ENCODE results near the gene TALDO1. TPM values are rescaled to one million over a fixed set of nuclear protein-coding genes. Genes with fewer than 3 reads are reported as not detected.
A peak's percentile ranks its signal among the peaks of the same experiment; 100 is the strongest.

TALDO1 gene
- total and polyA plus RNA-seq, 2 experiments from 2014 or later = 353 to 402 TPM

- Histone ChIP-seq H3K27me3 (ENCODE audit: insufficient read depth) (no peaks in the 10 kb centered on the region), H3K27ac (ENCODE audit: low read depth) (no peak overlapping the region), H3K9me2 (ENCODE audit: insufficient read depth) (no peaks in the 10 kb centered on the region), H3K4me1 (ENCODE audit: insufficient read depth) (peaks cover 11% of the 10 kb centered on the region; the same call in 1 of the 2 replicates), H3K36me3 (ENCODE audit: insufficient read depth) (no peaks in the 10 kb centered on the region; the same call in 1 of the 2 replicates), H3K4me3 (peak overlapping the region; percentile 87), H3K4me2 (peak overlapping the region; percentile 90), H2AFZ (no peak overlapping the region), H4K20me1 (replicated peaks; ENCODE audit: insufficient read depth) (peaks cover 30% of the 10 kb centered on the region), H3K79me2 (replicated peaks; ENCODE audit: insufficient read depth) (peaks cover 43% of the 10 kb centered on the region), H3F3A (replicated peaks; ENCODE audit: low read depth) (peaks cover 4% of the 10 kb centered on the region; the same call in 1 of the 2 replicates)
- H3K9me3 Mint-ChIP-seq = no peaks in the 10 kb centered on the region
- peak; percentile 59 for ATAC-seq
- peak overlapping the region; percentile 82 for H3K27ac Mint-ChIP-seq
- TF ChIP-seq STAT1 (IDR thresholded peaks at IDR 0.05; ENCODE audit: unreplicated experiment) = no peak
- peak; percentile 58; the same call in 1 of the 2 replicates for TF ChIP-seq POLR2AphosphoS5 (IDR thresholded peaks at IDR 0.05; ENCODE audit: low read depth)
- peak; percentile 89 for DNase-seq (ENCODE audit: low spot score)
- peak overlapping the region; percentile 87 for H3K4me3 Mint-ChIP-seq
- peaks cover 16% of the 10 kb centered on the region for H3K27me3 Mint-ChIP-seq (ENCODE audit: insufficient read depth, low read depth, poor library complexity)
- peaks cover 19% of the 10 kb centered on the region for H3K4me1 Mint-ChIP-seq
- H3K36me3 Mint-ChIP-seq (ENCODE audit: low read depth) = peaks cover 11% of the 10 kb centered on the region
These were observed 29.5 kb downstream of the TALDO1 start for GRCh38 chr11:776561-777287.

DNA sequence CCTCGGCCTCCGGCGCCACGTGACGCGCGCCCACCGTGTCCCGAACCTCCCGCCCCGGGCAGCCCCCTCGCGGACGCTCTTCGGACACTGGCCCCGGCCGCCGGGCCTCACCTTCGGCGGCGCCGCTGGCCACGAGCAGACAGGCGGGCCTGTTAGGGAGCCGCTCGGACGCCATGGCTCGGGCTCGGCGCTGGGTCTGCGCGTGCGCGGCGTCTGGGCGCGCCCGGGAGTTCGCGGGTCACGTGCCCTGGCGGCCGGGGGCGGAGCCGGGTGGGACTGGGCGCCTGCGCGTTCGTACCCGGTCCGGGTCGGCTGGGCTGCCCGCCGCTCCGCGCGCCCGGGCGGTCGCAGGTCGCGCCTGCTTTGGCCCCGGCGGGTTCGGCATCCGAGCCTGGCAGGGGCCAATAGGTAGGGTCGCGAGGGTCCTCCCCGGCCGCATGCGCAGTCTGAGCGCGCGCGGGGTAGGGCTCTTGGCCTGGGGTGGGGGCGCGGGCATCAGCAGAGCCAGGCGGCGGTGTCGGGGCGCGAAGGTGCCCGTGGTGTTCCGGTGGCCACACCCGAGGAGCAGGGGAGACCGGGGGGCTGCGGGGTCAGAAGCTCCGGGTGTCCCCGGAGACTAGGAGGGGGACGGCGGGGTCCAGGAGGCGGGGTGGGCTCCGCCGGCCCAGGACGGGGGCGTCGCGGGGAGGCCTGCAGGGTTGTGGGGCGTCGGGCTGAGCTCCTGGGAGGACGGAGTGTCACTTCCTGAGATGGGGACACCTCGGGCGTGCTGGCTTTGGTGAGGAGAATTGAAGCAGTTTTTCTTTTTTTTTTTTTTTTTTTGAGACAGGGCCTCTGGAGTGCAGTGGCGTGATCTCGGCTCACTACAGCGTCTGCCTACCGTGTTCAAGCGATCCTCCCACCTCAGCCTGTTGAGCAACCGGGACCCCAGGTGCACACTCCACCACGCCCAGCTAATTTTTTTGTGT is 30.3 kb downstream of the TALDO1 start, which contains the start of gene GATD1:
Gene GATD1 (minus strand): TSS at position 200 of the 968 bp plus-strand sequence. CDS start 25 bp downstream, at position 175.
- H3K36me3 ChIP-seq (ENCODE audit: insufficient read depth) = no peaks in the 10 kb centered on the region; the same call in 1 of the 2 replicates
- peak within 1 kb of the TSS; percentile 87 for H3K4me3 ChIP-seq
- peak within 1 kb of the TSS; percentile 90 for H3K4me2 ChIP-seq
- peaks cover 16% of the 10 kb centered on the region for H3K27me3 Mint-ChIP-seq (ENCODE audit: insufficient read depth, low read depth, poor library complexity)
- ATAC-seq = peak; percentile 63
- H3K27ac Mint-ChIP-seq = peak within 1 kb of the TSS; percentile 82
- H3K79me2 ChIP-seq (replicated peaks; ENCODE audit: insufficient read depth) = peaks cover 43% of the 10 kb centered on the region
- no peaks in the 10 kb centered on the region for H3K9me2 ChIP-seq (ENCODE audit: insufficient read depth)
- no peaks in the 10 kb centered on the region for H3K27me3 ChIP-seq (ENCODE audit: insufficient read depth)
- peaks cover 11% of the 10 kb centered on the region; the same call in 1 of the 2 replicates for H3K4me1 ChIP-seq (ENCODE audit: insufficient read depth)
- H2AFZ ChIP-seq = peak within 1 kb of the TSS; percentile 78; the same call in 1 of the 2 replicates
- no peaks in the 10 kb centered on the region for H3K9me3 Mint-ChIP-seq
- TF ChIP-seq, protein P1, sequence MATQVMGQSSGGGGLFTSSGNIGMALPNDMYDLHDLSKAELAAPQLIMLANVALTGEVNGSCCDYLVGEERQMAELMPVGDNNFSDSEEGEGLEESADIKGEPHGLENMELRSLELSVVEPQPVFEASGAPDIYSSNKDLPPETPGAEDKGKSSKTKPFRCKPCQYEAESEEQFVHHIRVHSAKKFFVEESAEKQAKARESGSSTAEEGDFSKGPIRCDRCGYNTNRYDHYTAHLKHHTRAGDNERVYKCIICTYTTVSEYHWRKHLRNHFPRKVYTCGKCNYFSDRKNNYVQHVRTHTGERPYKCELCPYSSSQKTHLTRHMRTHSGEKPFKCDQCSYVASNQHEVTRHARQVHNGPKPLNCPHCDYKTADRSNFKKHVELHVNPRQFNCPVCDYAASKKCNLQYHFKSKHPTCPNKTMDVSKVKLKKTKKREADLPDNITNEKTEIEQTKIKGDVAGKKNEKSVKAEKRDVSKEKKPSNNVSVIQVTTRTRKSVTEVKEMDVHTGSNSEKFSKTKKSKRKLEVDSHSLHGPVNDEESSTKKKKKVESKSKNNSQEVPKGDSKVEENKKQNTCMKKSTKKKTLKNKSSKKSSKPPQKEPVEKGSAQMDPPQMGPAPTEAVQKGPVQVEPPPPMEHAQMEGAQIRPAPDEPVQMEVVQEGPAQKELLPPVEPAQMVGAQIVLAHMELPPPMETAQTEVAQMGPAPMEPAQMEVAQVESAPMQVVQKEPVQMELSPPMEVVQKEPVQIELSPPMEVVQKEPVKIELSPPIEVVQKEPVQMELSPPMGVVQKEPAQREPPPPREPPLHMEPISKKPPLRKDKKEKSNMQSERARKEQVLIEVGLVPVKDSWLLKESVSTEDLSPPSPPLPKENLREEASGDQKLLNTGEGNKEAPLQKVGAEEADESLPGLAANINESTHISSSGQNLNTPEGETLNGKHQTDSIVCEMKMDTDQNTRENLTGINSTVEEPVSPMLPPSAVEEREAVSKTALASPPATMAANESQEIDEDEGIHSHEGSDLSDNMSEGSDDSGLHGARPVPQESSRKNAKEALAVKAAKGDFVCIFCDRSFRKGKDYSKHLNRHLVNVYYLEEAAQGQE (IDR thresholded peaks at IDR 0.05; ENCODE audit: unreplicated experiment) = no peak
- TF ChIP-seq POLR2AphosphoS5 (IDR thresholded peaks at IDR 0.05; ENCODE audit: low read depth) = peak; percentile 86
- H3K4me1 Mint-ChIP-seq = peaks cover 19% of the 10 kb centered on the region
- peaks cover 30% of the 10 kb centered on the region for H4K20me1 ChIP-seq (replicated peaks; ENCODE audit: insufficient read depth)
- peak within 1 kb of the TSS; percentile 87 for H3K4me3 Mint-ChIP-seq
- no peak within 1 kb of the TSS for H3K27ac ChIP-seq (ENCODE audit: low read depth)
- DNase-seq (ENCODE audit: low spot score) = peak; percentile 93
- H3K36me3 Mint-ChIP-seq (ENCODE audit: low read depth) = peaks cover 11% of the 10 kb centered on the region
- peaks cover 6% of the 10 kb centered on the region; the same call in 1 of the 2 replicates for H3F3A ChIP-seq (replicated peaks; ENCODE audit: low read depth)
